ENCODE data around the gene MRPS22. TPM values are rescaled to one million over a fixed set of nuclear protein-coding genes. Genes with fewer than 3 reads are reported as not detected.

The MRPS22 gene
- total RNA-seq, 3 donors from 2014 or later = 39.4 to 52.0 (median 46.4) TPM

DNA sequence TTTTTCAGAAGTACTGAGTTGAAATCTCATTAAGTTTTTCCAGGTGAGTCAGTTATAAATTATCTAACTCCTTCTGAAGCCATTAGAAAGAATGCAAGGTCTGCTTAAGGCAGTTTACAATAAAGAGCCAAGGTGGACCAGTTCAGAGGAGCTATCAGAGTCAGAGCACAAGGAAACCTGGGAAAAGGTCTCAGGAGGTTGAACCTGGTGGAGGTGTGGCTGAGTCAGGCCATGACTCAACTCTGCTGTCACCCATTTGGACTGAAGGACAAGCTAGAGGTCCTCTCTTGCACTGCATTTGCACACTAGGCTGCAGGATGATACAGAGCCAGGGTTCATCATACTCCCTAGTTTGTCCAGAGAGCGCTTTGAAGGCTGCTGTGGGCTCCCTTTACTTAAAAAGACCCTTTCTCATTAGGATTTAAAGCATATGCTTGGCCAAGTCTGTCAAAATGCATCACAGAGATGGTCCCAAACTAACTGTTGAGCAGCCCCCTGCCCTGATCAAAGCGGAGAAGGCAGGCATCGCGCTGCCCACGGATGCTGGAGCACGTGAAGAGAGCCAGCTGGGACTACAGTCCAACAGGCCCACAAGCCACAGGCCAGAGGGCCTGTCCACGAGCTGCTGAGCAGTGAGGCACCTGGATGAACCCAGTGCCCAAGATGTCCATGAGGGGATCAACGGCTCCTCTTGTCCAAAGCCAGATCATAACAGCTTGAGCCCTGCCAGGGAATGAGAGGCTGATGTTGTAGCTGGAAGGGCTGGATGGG, 26.0 kb upstream of the MRPS22 start:
- Histone ChIP-seq H3K4me3 (no peak overlapping the region), H3K36me3 (ENCODE audit: low read depth) (no peaks in the 10 kb centered on the region), H3K9me3 (no peaks in the 10 kb centered on the region), H3K4me1 (ENCODE audit: low read depth) (no peaks in the 10 kb centered on the region)
- ATAC-seq (peak; percentile 50), DNase-seq (no peak)
- intact Hi-C loops (cut with DNase I, micrococcal nuclease) = no loop called here
- TF ChIP-seq, protein P1, sequence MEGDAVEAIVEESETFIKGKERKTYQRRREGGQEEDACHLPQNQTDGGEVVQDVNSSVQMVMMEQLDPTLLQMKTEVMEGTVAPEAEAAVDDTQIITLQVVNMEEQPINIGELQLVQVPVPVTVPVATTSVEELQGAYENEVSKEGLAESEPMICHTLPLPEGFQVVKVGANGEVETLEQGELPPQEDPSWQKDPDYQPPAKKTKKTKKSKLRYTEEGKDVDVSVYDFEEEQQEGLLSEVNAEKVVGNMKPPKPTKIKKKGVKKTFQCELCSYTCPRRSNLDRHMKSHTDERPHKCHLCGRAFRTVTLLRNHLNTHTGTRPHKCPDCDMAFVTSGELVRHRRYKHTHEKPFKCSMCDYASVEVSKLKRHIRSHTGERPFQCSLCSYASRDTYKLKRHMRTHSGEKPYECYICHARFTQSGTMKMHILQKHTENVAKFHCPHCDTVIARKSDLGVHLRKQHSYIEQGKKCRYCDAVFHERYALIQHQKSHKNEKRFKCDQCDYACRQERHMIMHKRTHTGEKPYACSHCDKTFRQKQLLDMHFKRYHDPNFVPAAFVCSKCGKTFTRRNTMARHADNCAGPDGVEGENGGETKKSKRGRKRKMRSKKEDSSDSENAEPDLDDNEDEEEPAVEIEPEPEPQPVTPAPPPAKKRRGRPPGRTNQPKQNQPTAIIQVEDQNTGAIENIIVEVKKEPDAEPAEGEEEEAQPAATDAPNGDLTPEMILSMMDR (IDR thresholded peaks at IDR 0.05) = no peak

DNA sequence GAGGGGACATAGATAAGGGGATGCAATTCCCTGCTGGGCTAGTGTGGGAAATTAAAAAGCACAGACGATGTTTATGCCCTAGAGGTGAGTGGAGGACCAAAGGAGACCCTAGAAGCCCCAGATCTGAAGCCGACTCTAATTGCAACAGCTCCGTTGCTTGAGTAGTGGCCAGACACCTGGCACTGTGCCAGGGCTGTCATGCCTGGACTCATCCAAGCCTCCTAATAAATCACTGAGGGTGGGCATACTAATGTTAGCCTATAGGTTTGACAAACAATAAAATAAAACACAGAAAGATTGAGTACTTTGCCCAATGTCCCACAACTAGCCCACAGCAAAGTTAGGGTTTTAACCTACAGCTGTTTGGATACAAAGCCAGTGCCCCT, 25.4 kb upstream of the MRPS22 start:
- no peak overlapping the region for H3K4me3 ChIP-seq
- intact Hi-C loops (cut with DNase I, micrococcal nuclease) = no loop called here
- H3K4me1 ChIP-seq (ENCODE audit: low read depth) = no peaks in the 10 kb centered on the region
- H3K36me3 ChIP-seq (ENCODE audit: low read depth) = no peaks in the 10 kb centered on the region
- TF ChIP-seq, protein P1 (IDR thresholded peaks at IDR 0.05) = no peak
- H3K9me3 ChIP-seq = no peaks in the 10 kb centered on the region
- ATAC-seq (no peak), DNase-seq (no peak)

DNA sequence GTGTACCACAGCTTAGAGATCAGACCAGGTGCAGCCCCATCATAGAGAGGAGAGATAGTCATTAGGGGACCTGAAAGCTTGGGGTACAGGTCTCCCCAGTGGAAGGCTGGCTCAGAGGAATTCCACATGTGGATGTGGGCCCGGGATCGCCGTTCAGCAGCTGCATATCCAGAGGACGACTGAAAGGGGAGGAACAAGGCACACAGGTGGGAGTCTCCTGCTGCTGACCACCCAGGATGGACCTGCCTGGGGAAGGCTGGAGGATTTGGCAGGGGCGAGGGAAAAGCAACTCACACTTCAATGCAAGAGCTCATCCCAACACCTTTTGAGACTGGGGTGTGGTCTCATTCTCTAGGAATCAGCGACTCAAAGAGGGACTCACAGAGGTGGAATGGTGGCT, 25.0 kb upstream of the MRPS22 start:
- TF ChIP-seq, protein P1 (IDR thresholded peaks at IDR 0.05) = no peak
- H3K36me3 ChIP-seq (ENCODE audit: low read depth) = no peaks in the 10 kb centered on the region
- ATAC-seq (no peak), DNase-seq (no peak)
- H3K9me3 ChIP-seq = no peaks in the 10 kb centered on the region
- H3K4me1 ChIP-seq (ENCODE audit: low read depth) = no peaks in the 10 kb centered on the region
- intact Hi-C loops (cut with DNase I, micrococcal nuclease) = no loop called here
- no peak overlapping the region for H3K4me3 ChIP-seq

DNA sequence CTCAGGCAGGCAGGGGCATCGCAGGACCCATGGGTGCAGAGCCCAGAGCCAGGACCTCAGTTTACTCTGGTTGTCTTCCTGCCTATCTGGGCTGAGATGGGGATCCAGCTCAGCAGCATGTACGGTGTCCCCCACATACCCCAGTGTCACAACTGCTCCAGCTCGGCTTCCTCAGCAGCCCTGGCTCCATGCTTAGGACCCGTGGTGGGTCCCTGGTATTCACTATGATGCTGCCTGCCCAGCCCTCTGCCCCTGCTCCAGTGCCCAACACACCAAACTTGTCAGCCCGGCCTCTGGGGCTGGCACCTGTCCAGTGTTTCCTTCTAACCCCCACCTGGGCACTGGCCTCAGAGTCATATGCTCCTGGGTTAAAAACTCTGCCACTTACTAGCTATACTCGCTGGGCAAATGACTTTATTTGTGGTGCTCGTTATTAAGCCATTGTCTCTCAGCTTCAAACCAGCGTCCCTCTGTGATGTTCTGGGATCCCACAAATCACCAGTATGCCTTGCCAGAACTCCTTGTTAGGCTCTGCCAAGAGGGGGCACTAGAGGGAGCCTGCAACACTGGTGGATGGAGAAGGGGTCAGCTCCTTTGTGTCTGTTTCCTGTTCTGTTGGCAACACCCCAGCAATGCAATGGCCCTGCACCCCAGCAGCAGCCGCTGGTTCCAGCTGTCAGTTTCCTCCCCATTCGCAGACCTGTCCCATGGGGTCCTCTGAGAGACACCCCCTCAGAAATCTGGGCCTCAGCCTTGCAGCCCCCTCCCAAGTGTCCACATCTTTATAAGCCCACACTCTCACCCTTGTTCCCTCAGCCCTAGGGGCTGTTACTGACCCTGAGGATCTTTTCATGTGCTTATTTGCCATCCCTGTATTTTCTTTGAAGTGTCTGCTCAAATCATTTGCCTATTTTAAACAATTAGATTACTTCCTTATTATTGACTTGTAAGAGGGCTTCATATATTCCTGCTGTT, 24.1 kb upstream of the MRPS22 start:
- no peaks in the 10 kb centered on the region for H3K36me3 ChIP-seq (ENCODE audit: low read depth)
- ATAC-seq = peak; percentile 13
- intact Hi-C loops (cut with DNase I, micrococcal nuclease) = loop anchor here (10.0 kb wide), 2 partner anchors 375 to 385 kb away; partner anchors contain the start of genes FOXL2 (in 1 of the 2) and FOXL2NB (in 1 of the 2)
- no peaks in the 10 kb centered on the region for H3K4me1 ChIP-seq (ENCODE audit: low read depth)
- H3K9me3 ChIP-seq = no peaks in the 10 kb centered on the region
- TF ChIP-seq, protein P1 (IDR thresholded peaks at IDR 0.05) = no peak
- peak in 1 of 3 donors; percentile 8 for DNase-seq
- no peak overlapping the region for H3K4me3 ChIP-seq

DNA sequence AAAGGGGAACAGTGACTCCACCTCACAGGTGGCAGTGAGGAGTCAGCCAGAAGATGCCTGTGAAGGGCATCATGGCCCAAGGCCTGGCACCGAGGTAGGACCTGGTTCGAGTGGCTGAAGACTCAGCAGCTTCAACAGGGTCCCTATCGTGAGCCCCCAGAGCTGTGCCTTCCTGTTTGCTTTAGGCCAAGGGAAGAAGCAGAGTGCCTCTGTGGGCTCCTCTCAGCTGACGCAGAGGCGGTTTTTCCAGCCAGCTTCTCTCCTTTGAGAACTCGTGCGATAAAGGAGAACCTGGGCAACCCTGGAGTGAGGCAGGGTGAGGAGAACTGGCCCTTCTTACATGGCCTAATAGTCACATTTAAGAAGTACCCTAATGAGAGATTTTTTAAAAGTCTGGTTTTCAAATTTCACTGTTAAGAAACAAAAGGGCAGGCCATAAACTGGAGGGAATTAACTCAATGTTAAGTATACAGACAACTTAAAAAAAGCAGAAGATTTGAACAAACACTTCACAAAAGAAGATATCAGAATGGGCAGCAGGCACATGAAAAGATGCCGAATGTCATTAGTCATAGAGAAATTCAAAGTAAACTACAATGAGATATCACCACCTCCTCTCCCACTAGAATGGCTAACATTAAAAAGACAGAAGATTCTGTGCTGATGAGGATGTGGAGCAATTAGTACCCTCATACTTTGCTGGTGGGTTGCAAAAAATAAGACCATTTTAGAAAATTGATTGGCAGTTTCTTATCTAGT, 23.1 kb upstream of the MRPS22 start:
- DNase-seq (no peak), ATAC-seq (no peak)
- intact Hi-C loops (cut with DNase I, micrococcal nuclease) = loop anchor here (10.0 kb wide), 2 partner anchors 376 to 386 kb away; partner anchors contain the start of genes FOXL2 (in 1 of the 2) and FOXL2NB (in 1 of the 2)
- TF ChIP-seq, protein P1 (IDR thresholded peaks at IDR 0.05) = no peak
- Histone ChIP-seq H3K4me1 (ENCODE audit: low read depth) (no peaks in the 10 kb centered on the region), H3K4me3 (no peak overlapping the region), H3K9me3 (no peaks in the 10 kb centered on the region), H3K36me3 (ENCODE audit: low read depth) (no peaks in the 10 kb centered on the region)
